ENCODE results near the gene KRTAP10-11.
"Not testable (repeated sequence)": the region's sequence is repeated elsewhere in the genome, so short reads cannot be mapped to it uniquely, and the experiment has no call there.

KRTAP10-11 gene

DNA sequence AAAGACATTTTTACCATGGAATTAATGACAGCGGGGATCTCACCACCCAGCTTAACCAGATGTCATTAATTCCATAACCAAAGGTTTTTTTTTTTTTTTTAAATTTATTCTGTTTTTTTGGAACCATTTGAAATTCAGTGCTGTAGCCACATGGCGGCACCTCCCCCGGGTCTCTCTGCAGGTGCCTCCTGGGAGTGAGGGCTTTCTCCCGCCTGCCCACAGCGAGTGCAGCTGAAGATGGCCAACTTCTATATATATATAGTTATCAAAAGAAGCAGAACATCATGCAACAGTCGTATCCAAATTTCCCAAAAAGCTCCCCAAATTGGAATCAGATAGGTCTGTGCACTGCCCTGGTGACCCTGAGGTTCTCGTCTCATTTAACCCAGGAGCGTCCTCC, 30.7 kb upstream of the KRTAP10-11 start:
- DNase-seq, result no peak

DNA sequence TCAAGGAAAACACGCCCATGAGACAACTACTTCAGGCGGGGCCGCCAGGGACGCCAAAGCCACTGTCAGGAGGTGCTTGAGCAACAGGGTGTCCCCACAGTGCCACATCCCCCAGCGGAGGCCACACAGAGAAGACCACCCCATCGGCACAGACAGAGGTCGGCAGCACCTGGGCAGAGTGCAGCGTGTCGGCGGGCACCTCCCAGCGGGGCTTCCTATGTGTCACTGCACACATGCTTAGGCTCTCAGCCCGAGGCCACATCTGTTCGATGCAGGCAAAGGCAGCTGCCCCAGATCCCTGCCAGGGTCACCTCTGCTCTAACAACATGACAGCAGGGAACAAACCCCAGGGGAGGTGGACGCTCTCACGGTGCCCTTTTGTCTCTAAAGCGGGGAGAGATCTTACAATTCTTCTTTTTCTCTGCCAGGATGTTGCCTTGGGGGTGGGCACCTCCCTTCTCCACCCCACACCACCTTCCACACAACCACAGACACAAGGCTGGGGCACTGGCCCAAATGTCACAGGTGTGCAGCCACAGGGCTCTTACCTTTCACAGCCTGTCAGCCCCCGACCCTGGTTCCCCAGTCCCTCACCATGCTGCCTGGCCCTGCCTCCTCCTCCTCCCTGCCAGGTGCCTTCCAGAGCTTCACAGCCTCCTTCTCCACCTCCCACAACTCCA, 30.2 kb upstream of the KRTAP10-11 start:
- DNase-seq, result no peak

DNA sequence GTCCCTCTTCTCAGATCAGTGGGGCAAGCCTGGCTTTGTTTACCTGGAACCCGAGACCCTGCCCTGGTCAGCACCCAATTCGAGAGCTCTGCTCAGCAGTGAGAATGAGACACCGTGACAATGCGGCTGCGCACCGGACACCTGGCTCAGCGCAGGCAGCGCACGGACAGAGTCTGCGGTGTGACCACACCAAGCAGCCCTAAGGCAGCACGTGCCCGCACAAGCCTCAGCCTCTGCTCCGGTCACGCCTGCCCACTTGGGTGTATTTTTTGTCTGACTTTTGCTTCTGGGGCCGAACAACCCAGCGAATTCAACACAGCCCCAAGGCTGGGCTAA, 29.7 kb upstream of the KRTAP10-11 start:
- peak; percentile 23 for DNase-seq

DNA sequence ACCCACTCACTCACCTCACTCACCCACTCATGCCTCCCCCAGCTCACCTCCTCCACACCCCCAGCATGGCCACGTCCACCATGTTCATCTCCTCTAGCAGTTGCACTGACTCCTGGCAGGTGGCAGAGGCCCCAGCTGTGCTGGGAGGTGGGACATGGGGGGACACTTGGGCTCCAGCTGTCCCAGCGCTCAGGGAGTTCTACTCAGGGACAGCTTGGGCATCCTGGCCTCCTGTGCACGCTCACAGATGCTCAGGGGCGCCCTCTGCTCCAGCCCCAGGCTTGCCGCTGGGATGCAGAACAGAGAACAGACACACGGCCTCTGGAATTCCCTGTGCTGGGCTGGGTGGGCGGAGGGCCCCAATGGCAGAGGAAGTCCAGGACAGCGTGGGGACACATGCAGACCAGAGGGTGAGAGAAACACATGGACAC, 29.1 kb upstream of the KRTAP10-11 start:
- DNase-seq, result no peak

DNA sequence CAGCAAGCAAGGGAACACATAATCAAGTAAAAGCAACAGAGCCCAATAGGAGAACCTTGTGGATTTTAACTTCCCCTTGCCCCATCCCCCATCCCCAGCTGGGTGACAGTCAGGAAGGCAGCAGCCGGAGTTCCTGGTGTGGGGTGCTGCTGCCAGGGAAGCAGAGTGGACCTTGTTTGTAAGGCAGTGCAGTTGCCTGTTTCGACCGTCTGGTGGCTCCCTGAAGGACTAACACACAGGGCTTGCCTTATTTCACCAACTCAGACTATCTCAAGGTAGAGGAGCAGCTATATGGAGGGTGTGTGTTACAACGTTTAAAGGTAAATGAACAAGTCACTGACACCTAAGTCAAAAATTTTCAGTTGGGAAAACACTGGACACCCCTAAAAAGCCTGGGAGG, 27.7 kb upstream of the KRTAP10-11 start:
- DNase-seq, result no peak

DNA sequence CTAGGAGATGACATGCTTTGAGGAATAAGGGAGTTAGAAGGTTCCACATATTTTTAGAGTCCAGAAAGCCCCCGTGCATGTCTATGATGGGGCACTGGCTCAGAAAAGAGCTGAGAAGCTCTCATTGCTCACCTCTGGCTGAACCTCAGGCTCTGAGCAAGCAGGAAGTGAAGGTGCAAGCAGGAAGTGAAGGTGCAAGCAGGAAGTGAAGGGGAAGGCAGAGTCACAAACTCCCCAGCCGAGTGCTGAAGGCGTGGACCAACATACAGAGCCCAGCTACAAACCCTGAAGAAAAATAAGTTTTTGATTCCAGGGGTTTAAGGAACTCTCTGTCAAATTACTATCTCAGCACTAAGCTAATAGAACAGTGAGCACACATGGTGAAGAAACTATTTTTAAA, 27.3 kb upstream of the KRTAP10-11 start:
- no peak for DNase-seq

DNA sequence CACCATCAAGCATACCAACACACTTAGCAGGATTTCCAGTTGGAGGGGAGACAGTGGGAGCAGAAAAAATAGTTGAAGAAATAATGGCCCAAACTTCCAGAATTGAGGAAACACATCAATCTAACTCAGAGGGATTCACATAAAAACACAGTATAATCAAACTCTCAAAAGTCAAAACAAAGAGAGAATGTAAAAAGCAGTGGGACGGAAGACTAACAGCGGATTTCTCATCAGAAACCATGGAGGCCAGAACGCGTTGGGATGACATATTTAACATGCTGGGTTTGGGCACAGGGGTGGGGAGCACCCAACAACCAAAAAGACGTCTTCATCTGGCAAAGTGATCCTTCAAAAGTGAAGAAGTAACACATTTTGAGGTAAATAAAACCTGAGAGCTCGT, 26.3 kb upstream of the KRTAP10-11 start:
- DNase-seq, result no peak

DNA sequence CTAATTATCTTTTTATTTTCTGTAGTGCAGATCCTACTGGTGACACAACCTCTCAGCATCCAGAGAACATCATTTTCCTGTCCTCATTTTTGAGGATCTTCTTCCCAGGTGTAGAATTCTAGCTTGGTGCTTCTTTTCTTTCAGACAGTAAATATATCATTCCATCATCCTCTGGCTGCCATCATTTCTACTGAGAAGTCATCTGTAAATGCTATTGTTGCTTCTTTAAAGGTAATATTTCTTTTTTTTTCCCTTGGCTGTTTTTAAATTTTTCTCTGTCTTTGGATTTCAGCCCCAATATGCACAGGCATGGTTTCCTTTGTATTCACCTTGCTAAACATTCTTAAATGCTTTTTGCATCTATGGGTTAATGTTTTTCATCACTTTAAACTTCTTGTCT, 22.6 kb upstream of the KRTAP10-11 start:
- no peak for DNase-seq

DNA sequence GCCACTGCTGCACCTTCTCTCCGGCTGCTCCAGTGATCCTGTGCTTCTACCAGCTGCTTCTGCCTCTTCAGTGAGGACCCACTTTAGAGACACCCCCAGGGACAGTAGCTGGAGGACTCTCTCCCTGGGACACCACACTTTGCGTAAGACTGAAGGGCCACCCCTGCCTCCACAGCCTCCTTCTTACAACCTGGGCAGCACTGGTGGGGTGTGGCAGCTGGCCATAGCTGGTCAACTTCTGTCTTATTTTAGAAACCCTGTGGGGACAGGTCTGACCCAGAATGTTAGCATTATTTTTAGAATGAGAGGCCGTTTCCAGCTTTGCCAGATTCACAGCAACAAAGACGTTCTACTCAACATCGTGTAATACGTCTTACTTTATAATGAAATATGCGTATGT, 20.5 kb upstream of the KRTAP10-11 start:
- no peak for DNase-seq

DNA sequence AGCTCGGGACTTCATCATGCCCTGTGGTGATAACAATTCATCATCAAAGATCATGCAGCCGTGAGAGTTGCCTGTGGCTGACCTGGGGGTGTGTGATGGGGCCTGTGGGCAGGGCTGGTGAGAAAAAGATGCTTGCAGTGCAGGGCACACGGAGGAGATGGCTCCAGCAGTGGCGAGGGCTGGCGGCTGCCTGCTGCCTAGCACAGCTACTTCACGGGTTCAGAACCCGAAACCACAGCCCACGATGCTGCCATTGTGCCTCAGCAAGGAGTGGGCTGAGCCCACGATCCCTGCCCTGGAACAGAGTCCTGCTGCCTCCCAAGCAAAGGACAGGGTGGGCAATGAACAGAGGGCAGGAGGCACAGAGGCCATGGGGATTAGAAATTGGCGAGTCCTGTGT, 20.0 kb upstream of the KRTAP10-11 start:
- no peak for DNase-seq

DNA sequence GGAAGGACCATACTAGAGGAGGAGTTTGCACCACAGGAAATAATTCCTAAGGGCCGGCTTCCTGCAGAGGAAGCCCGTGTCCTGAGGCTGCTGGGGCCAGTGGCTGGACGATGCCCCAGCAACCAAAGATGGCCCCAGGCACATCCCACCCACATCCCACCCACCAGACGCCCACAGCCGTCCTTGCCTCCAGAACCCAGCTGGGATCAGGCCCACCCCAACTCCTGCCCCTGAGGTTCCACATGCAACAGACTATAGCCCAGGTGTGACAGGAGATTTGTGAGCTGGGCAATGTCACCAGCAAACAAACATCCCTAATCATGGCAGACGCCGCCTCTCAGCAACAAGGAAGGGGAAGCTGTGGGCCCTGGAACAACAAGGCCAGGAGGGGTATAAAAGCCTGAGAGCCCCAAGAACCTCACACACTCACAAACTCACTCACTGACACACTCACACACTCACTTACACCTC, 19.5 kb upstream of the KRTAP10-11 start, which contains the start of gene KRTAP10-9:
TSS of gene KRTAP10-9 (plus strand) at position 421 of the 471 bp plus-strand sequence. CDS start 79 bp downstream, outside the sequence.
- no peak for DNase-seq

DNA sequence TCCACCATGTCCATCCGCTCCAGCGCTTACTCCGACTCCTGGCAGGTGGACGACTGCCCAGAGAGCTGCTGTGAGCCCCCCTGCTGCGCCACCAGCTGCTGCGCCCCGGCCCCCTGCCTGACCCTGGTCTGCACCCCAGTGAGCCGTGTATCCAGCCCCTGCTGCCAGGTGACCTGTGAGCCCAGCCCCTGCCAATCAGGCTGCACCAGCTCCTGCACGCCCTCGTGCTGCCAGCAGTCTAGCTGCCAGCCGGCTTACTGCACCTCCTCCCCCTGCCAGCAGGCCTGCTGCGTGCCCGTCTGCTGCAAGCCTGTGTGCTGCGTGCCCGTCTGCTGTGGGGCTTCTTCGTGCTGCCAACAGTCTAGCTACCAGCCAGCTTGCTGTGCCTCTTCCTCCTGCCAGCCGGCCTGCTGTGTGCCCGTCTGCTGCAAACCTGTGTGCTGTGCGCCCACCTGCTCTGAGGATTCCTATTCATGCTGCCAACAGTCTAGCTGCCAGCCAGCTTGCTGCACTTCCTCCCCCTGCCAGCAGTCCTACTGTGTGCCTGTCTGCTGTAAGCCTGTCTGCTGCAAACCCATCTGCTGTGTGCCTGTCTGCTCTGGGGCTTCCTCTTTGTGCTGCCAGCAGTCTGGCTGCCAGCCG, 18.9 kb upstream of the KRTAP10-11 start:
- not testable (repeated sequence) for DNase-seq

DNA sequence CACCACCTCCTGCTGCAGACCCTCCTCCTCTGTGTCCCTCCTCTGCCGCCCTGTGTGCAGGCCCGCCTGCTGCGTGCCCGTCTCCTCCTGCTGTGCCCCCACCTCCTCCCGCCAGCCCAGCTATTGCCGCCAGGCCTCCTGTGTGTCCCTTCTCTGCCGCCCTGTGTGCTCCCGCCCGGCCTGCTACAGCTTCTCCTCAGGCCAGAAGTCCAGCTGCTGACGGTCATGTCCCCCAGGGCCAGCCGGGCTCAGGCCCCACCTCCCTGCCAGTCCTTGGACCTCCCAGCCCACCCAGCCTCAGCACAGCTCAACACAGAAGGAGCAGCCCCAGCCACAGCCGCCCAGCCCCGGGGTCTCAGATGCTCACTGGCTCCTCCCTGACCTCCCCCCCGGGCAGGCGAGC, 18.4 kb upstream of the KRTAP10-11 start:
- DNase-seq, result not testable (repeated sequence)

DNA sequence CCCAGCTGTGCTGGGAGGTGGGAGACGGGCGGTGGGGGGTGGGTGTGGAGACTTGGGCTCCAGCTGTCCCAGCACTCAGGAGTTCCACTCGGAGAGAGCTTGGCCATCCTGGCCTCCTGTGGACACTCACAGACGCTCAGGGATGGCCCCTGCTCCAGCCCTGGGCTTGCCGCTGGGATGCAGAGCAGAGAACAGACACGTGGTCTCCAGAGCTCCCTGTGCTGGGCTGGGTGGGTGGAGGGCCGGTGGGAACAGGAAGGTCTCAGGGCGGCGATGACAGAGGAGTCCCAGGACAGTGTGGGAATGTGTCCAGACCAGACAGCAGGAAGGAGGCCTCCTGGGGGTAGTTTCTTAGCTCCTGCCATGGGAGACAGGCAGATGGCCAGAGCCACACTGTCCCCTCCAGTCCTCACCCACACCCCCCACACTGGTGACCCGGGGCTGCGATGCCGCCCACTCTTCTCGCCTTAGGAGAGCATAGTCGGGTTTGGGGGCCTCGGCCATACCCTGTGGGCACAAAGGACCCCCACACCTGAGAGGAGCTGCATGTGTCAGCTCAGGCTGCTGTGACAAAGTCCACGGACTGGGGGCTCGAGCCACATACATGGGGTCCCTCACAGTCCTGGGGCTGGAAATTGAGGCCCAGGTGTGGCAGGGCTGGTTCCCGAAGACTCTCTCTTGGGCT, 17.4 kb upstream of the KRTAP10-11 start:
- DNase-seq, result no peak

DNA sequence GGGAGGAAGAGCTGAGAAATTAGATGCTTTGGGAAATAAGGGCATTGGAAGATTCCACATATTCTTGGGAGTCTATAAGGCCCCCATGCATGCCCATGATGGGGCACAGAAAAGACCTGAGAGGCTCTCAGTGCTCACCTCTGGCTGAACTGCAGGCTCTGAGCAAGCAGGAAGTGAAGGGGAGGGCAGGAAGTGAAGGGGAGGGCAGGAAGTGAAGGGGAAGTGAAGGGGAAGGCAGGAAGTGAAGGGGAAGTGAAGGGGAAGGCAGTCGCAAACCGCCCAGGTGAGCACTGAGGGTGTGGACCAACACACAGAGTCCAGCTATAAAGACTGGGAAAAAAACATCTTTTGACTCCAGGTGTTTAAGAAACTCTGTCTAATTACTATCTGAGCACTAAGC, 15.8 kb upstream of the KRTAP10-11 start:
- no peak for DNase-seq

DNA sequence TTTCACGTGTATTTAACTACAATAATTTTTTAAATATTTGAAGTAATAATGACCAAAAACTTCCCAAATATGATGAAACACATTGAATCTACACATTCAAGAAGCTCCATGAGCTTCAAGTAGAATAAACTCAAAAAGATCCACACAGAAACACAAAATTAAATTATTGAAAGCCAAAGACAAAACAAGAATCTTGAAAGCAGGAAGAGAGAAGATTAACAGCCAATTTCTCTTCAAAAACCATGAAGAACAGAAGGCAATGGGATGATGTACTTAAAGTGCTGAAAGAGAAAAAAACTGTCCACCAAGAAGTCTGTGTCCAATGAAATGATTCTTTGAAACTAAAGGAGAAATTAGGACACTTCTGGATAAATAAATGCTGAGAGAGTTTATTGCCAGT, 14.1 kb upstream of the KRTAP10-11 start:
- no peak for DNase-seq

DNA sequence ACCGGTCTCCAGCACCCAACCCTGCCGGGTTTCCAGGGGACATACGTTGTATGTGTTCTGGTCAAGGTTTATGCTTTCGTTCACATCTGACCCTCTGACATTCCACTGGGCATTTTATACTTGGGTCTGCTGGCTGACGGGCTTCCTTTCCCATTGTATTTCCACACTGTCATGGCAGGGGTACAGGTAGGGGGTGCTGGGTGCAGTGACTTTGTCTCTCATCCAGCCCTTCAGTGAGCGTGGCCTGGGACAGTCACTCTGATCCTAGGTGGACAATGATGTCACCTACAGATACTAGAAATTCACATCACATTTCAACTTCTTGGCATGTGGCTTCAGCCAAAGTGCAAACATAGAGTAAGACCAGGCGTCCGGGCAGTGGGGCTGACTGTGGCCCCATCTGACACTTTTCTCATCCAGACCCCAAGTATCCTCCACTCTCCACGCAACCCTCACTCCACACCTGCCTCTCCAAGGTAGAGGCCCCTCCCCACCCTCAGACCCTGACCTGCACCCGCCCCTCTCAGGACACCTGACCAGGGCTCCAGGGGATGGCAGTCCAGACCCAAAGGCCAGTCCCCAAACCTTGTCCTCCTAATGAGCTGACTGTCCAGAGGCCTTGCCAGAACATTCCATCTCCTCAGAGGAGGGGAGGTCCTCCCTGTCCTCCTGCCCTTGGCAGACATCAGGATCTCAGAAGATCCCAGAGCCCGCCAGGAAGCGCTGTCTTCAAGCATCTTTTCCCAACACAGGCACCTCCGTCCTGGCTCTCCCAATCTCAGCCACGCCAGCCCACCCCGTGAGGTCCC, 9.8 kb upstream of the KRTAP10-11 start:
- DNase-seq, result no peak

DNA sequence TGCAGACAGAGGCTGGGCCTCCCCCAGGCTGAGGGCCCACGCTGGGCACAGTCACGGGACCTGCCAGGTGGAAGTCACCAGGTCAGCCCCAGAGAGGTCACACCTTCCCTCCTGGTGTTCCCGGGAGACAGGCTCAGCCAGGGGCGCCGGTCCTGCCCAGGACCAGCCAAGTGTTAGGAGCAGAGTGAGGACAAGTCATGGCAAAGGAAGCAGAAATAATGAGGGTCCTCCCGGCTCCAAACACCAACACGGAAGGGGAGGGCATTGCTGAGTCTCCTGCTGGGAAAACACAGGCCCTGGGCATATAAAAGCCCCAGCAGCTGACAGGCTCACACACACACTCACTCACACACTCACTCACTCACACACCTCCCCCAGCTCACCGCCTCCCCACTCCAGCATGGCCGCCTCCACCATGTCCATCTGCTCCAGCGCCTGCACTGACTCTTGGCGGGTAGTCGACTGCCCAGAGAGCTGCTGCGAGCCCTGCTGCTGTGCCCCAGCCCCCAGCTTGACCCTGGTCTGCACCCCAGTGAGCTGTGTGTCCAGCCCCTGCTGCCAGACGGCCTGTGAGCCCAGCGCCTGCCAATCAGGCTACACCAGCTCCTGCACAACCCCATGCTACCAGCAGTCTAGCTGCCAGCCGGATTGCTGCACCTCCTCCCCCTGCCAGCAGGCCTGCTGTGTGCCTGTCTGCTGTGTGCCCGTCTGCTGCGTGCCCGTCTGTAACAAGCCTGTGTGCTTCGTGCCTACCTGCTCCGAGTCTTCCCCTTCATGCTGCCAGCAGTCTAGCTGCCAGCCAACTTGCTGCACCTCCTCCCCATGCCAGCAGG, 9.0 kb upstream of the KRTAP10-11 start, which contains the start of gene KRTAP10-10:
TSS of gene KRTAP10-10 (plus strand) at position 339 of the 833 bp plus-strand sequence. CDS start at position 401, 62 bp downstream.
- DNase-seq, result no peak

DNA sequence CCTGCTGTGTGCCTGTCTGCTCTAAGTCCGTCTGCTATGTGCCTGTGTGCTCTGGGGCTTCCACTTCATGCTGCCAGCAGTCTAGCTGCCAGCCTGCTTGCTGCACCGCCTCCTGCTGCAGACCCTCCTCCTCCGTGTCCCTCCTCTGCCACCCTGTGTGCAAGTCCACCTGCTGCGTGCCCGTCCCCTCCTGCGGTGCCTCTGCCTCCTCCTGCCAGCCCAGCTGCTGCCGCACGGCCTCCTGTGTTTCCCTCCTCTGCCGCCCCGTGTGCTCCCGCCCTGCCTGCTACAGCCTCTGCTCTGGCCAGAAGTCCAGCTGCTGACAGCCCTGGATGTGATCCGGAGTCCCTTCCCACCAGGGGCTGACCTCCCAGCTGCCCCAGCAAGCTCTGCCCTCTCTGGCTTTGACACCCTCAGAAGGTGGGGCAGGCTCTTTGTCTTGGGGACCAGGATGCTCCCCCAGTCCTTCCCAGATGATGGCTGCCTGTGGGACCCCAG, 8.3 kb upstream of the KRTAP10-11 start:
- not testable (repeated sequence) for DNase-seq

DNA sequence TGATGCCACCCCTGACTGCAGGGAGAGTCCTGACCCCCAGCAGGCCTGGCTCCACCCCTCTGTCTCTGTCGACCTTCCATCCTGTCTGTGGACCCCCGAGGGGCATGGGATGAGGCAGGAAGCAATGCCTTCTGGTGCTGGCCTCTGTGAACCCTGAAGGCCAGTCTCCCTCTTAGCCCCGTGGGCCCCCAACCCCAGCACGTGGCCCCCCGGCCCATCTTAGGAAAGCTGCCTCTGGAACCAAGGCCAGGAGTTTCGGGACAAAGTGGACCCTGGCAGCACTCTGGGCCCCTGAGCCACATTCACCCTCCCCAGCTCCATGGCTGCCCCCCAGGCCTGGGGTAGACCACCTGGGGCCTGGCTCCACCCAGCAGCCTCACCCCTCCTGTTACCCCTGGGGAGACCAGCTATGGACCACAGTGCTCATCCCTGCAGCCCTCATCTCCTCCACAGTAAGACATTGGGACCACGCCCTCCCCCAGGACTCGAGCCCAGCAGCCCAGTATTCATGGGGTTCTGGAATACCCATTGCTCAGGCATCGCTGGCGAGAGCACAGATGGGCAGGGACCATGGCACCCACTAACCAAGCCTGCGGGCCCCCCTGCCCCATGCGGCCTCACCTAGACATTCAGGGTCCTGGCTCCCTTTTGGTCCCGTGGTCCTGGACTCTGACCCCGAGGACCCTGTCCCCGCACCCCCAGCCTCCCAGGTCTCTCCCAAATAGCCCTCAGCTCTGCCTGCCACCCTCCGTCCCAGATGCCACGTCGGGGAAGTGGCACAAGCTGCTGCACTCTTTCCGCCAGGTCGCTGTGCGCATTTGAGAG, 7.5 kb upstream of the KRTAP10-11 start:
- DNase-seq, result not testable (repeated sequence)

DNA sequence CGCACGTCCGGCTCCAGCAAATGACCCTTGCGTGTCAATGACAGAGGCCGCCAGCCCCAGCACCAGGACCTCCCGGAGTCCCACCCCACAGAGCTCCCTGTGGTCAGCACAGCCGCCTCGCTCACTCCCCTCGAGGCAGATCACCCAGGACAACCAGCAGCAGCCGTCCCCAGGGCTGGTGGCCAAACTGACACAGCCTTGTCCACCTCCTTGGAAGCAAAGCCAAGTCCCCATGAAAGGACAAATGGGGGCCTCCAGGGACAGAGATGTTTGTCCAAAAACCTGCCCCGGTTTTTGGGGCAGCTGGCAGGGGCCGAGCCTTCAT, 6.9 kb upstream of the KRTAP10-11 start:
- no peak for DNase-seq

All from DMS79 treated with DMSO at 0.1 percent for 48 hours (cell line).